ENCODE results near the gene ORMDL3.
"Not testable (repeated sequence)": the region's sequence is repeated elsewhere in the genome, so short reads cannot be mapped to it uniquely, and the experiment has no call there.

ORMDL3 gene

DNA sequence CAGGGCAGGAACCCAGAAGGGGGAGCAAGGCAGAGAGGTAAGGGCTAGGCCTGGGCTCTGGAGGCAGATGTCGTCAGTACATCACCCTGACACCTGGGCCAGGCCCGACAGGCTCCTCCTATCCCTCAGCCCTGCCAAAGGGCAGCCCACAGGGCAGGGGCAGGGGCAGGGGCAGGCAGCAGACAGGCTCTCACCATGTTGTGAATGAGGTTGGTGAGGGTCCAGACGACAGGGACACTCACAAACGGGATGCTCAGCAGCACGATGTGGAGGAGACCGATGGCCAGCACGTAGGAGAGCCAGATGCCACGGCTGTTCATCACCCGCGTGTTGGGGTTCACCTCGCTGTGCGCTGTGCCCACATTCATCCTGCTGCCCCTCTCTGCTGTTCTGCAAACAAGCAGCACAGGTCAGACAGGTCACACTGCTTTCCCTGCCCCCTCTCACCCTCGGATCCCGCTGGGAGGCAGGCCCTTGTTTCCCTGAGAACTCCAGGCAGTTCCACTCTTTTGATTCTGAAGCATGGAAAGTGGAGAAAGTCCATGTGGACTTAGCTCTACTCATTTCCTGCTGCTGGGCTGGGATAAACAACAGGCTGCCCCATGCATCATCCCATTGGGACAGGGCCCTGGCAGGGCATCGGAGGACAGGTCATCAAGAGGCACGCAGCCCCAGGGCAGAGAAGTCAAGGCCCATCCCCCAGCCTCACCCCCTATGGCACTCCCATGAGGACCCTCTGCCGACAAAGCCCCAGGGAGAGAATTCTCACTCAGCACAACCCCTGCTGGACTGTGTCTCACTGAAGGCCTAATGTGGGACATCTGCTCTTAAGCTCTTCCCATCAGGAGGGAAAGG is 3.3 kb downstream of the ORMDL3 start:
- no peak for DNase-seq

DNA sequence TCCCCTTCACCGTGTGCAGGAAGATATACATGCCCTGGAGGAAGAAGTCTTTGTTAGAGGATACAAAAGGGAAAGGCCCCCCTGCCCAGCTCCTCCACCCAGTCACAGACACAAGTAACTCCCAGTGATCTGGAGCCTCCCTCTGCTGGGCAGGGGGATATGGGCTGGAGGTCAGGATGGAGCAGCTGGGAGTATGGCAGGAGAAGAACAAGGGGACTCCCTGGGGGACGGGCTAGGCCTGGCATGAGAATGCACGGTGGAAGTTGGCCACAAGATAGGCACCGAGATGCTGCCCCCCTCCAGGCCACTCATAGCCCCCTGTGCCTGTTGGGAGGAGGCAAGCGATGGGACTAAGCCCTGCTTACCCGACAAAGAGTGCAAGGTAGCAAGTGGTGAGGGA is 4.2 kb downstream of the ORMDL3 start:
- DNase-seq: no peak

DNA sequence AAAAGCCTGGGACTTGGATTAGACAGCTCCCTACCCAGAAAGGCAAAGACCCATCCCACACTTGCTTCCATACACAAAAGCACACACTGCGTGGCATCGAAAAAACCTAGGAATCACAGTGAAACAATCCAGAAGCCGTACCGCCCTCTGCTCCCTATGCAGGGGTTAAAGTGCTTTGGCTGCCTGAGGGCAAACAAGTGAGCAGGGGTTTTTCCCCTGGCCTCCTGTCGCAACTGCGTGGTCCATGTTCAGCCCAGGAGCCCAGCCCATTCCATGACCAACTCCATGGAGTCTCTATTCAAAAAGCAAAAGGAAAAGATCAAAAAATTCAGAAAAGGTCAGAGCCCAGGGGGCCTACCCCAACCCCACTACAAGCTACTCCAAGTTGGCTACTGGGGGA is 5.4 kb downstream of the ORMDL3 start:
- DNase-seq: no peak

DNA sequence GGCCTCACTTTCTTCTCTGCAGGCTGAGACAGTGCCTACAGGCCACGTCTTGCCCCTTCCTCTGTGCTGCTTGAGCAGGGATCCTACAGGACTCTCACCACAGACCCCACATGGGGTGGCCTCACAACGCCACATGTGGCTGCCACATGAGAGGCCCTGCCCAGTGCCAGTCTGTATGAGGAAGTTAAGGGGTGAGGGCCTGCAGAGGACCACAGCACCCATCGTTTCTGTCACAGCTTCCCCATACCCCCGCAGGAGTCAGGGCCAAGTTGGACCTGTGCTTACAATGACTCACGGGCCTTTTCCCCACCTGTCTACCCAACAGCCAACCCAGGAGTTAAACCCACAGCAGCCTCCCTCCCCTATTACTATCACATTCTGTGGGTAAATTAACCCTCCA is 6.1 kb downstream of the ORMDL3 start:
- DNase-seq: no peak

DNA sequence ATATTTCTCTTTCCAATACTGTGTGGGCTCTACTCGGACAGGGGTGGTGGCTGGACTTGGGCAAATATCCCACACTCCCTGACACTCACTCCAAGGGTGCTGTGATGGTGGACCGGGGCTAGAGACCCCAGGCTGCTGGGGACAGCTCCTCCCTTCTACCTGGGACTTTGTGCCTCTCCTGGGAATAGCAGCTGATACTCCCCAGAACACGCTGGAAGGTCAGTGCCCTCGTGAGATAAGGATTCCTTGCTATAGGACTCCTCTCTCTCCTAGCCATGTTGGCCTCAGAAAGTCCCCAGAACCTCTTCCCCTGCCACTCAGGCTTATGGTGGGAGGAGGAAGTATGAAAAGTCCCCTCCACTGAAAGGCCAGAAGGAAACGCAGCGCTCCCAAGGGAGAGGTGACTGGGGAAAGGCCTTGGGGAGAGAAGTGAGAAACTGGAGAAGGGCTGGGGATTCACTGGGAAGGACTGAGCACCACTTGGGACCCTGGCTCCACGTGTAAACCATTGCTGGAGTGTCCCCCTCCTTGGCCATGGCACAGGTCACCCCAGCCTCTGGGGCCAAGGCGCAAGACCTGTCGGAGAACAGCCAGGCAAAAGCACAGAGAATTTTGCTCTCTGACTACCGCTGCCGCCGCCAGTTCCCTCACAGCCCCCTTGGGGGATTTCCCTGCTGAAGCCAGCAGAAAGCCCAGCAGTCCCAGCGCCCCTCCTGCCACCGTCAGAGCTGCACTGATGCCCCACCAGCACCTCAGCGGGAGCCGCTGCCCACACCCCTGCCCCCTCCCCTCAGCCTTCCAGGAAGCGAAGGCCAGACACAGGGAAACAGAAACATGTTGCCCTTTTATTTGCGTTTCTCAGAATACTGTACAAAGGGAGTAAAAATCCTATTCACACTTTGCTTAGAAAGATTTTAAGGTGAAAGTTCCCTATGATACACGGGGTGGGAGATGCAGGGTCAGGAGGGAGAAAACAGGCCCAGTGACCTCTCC is 6.9 kb downstream of the ORMDL3 start:
- no peak for DNase-seq

DNA sequence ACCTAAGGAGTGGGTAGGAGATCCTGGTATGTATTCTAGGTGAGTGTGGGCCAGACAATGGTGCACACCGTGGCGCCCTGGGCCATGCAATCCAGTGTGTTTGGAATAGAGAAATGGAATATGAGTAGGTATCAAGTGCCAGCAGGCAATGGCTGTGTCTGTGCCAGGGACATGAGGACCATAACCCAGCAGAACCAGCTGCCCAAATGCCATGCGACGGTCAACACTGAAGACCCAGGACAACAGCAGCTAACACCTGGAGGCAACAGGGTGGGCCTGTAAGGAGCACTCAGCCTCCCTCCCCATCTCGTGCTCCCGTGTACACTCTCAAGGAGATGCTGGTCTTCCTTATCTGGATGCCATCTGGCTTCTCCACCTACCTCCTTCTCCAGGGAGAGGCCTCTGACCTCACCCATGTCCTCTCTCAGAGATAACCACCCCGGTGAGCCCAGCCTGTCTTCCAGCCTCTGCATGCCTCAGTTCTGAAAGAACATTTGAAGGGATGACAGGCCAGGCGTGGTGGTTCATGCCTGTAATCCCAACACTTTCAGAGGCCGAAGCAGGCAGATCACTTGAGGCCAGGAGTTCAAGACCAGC is 8.2 kb downstream of the ORMDL3 start:
- no peak for DNase-seq

DNA sequence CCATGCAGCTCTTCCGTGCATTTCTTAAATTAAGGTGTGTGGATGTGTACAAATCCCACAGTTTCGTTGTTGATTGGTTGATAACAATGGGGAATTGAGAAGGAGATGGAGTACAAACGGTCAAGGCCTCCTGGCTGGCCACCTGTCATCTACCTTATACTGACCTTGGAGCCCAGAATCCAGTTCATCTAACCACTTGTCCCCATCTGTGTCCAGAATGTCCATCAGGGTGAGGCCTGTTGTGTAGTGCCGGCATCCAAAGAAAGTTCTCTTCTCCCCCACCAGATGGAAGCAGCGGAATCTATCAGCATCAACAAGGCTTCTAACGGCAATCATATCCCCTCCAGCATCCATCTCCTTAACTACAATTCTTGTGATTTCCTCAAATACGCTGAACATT is 10.5 kb downstream of the ORMDL3 start:
- no peak for DNase-seq

DNA sequence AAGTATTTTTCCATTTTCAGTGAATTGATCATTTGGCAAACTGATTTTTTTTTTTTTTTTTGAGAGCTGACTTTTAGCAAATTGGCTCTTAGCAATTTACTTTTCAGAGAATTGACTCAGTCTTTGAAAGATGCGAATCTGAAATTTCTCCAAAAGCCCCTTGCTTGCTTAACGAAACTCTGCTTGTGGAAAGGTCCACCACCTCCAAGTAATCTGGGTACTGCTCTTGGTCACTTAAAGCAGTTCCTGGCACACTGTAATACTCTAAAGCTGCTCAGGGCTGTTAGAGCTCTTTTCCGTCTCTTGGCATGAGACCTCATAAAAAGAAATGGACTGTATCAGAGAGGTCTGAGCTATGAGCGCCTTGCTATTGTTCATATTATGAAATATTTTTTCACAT is 11.8 kb downstream of the ORMDL3 start:
- DNase-seq: no peak

DNA sequence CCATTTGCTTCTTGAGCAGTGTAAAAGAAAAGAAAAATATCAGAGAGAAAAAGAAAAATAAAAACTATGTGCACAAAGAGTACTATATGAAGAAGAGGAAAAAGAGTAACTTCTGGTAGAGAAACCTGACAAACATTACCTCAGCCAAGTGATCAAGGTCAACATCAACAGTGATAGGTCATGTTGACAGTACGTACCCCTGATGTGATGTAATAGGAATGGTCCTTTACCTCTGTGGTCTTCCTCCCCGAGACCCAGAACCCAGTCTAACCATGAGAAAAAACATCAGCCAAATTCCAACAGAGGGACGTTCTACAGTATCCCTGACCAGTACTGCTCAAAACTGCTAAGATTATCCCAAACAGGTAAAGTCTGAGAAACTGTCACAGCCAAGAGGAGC is 13.4 kb downstream of the ORMDL3 start:
- DNase-seq: no peak

DNA sequence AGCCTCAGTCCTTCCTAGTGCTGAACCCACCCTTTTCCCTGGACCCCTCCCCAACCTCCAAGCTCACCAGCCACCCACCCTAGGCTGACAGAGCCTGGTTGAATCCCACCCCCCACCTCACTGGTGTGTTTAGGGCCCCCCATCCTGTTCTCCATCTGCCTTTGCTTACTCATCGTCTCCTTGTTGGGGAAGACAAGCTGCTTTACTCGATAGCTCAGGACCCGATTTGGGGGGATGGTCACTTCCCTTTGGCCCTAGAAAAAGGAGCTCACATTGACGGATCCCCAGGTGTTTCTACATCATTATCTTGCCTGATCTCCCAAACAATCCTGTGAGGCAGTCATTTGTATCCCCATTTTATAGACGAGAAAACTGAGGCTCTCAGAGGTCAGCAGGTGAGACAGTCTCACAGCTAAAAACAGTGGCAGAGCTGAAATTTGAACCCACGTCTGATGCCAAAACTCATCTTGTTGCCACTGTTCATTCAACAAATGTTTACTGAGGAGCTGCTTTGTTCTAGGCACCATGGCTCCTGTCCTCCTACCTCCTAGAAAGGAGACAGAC is 18.5 kb downstream of the ORMDL3 start:
- DNase-seq: no peak

DNA sequence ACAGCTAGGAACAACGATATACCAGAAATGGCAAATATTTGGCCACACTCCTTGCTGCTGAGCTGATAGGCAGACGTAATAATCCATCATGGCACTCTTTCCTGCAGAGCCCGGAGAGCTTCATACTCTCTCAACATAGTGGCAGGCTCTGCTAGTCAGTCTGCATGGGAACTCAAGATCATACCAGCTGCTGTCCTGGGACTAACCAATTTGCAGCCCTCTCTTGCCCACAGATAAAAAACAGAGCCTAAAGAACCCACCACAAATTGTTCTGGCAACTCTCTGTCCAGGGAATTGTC is 22.5 kb downstream of the ORMDL3 start:
- DNase-seq: no peak

DNA sequence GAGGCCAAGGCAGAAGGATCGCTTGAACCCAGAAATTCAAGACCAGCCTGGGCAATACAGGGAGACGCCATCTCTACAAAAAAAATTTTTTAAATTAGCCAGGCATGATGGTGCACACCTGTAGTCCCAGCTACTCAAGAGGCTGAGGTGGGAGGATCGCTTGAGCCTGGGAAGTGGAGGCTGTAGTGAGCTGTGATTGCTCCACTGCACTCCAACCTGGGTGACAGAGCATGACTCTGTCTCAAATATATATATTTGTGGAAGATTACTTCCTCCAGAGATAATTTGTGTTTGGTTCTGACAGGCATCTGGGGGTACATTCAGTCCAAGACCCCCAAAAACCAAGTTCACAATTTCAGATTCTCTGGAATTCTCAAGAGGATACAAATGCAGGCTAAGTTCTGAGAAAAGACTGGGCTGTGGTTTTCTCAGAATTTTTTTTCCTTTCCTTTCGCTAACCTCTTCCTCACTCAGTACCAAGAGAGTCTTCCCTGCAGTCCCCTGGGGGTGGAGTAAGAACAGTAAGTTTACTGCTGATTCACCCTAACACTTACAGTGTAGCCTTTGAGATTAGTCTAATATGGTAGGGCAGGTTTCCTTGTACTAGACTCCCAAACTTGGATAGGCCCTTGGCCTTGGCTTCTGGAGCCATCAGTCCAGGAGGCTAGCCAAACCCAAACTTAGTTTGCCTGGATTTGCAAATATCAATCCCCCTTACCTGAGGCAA is 24.1 kb downstream of the ORMDL3 start:
- DNase-seq: no peak

DNA sequence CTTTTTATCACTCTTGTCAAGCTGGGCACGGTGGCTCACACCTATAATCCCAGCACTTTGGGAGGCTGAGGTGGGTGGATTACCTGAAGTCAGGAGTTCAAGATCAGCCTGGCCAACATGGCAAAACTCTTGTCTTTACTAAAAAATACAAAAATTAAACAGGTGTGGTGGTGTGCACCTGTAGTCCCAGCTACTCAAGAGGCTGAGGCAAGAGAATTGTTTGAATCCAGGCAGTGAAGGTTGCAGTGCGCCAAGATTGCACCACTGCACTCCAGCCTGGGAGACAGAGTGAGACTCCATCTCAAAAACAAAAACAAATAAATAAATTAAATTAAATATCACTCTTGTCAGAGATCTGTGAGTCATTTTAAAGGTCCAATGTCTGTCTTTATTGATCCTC is 25.4 kb downstream of the ORMDL3 start:
- DNase-seq: not testable (repeated sequence)

DNA sequence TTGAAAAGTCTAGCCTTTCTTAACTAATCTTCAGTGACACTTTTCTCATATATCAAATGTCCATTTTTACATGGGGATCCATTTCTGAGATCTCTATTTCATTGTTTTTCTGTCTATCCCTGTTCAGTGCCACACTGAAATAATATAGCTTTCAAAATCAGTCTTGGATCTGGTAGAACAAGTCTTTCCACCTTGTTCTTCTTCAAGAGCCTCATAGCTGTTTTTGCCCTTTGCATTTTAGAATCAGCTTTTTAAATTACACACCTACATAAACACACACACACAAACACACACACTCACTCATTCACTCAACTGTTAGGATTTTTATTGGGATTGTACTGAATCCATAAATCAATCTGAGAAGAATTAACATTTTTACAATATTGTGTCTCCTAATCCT is 28.2 kb downstream of the ORMDL3 start:
- no peak for DNase-seq

DNA sequence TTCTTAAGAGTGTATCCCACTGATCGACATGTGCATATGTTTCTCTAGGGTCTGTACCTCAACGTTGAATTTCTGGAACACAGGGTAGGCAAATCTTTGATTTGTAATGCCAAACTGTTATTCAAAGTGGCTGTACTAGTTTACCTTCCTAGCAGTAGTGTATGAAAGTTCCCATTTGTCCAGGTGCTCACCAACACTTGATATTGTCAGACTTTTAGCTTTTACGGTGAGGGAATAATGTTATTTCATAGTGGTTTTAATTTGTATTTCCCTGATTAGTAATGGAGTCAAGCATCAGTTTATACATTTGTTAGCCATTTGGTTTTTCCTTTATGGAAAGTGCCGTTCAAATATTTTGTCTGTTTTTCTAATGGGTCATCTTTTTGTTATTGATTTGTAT is 29.3 kb downstream of the ORMDL3 start:
- DNase-seq: no peak

DNA sequence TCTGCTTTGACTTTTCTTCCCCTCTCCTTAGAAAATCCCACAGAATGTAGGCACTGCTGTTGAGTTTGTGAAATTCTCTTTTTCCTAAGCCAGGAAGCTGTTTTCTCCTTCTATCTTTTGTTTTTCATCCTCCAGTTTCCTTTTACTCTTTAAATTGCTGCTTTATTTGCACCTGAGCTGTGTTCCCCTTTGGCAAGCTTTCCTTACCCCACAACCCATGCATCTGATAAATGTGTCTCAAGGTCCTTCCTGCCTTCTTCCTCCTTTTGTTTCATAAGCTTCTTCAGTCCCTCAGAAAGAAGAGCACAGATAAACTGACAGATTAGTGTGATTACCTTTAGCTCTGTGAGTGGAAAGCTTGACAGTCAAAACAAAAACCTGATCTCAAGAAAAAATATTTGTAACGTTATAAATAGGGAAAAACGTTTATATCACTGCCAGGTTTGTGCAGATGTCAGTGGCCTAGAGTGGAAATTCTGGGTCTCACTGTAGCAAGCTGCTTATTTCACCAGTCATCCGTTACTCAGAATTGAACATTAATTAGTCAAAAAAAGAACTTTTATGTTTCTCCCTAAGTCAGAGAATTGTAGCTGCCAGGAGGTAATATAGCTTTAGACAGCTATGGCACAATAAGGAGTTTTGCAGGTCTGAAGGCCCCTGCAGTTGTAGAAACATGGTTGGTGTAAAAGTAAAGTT is 32.6 kb downstream of the ORMDL3 start:
- no peak for DNase-seq

DNA sequence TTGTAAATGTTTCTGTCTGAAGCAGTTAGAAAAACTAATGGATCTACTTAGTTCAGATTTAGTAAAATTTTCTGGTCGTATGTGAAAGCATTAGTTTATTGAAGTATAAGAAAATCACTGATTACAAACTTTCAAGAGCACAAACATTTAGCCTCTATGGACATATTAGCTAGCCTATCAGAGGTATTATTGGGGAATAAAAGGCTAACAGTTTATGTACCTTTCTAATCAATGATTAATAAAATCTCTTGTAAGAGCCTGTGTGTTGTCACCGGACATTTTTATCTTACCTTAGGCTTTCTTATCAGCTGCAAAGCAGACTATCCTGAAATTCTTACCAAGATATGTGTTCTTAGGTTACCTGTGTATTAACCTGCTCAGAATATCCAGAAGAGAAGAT is 38.2 kb downstream of the ORMDL3 start:
- DNase-seq: no peak

DNA sequence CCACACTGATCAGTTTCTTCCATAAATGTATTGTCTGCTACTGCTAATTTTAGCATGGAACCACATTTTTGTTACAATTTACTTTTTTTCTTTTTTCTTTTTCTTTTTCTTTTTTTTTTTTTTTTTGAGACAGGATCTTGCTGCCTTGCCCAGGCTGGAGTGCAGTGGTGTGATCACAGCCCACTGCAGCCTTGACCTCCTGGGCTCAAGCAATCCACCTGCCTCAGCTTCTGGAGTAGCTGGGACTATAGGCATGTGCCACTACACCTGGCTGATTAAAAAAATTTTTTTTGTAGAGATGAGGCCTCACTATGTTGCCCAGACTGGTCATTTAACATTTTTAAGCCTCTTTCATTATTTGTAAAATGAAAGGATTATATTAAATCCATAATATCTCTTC is 40.3 kb downstream of the ORMDL3 start:
- no peak for DNase-seq

DNA sequence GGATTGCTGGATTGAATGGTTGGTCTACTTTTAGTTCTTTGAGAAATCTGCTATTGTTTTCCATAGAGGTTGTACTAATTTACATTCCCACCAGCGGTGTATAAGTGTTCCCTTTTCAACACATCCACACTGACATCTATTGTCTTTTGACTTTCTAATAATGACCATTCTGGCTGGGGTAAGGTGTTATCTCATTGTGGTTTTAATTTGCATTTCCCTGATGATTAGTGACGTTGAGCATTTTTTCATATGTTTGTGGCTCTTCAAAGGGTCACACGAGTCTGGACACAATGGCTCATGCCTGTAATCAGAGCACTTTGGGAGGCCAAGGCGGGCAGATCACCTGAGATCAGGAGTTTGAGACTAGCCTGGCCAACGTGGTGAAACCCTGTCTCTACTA is 41.3 kb downstream of the ORMDL3 start:
- not testable (repeated sequence) for DNase-seq

DNA sequence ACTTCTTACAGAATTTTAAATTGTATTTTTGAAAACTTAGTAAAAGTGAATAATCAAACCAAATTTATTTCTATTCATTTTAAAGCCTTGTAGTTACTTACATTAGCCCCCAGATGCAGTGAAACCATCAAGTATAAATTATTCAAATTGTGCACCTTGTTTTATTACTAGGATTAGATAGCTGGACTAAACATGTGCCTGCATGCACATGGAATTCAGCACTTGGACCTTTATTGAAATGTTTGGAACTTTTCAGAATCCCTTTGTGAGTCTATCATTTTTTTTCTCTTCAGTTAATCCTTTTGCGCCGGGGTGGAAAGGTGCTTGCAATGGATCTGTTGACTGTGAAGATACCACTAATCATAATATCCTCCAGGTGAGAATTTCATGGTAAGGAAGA is 54.6 kb downstream of the ORMDL3 start:
- no peak for DNase-seq

DNA sequence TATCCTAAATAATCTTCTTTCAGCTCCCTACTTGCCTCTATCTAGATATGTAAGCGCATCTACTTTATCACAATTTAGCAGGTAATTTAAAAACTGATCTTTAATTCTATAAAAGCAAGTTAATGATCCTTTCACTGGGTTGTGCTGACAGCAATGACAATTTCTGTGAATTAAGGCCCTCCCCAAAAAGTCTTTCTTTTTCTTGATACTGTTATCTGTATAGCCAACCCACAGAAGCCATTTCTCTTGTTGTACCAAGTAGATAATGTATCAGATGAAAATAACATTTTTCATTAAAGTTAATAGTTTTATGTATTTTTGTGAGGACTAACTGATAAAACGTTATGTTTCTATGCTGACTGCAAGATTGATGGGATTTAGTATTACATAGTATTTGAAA is 55.6 kb downstream of the ORMDL3 start:
- DNase-seq: no peak
